Colonic mucosa (tissue), 4 donors: ENCODE data around the gene TANGO6. TPM values are rescaled to one million over a fixed set of nuclear protein-coding genes. Genes with fewer than 3 reads are reported as not detected.
A peak's percentile ranks its signal among the peaks of the same experiment; 100 is the strongest.

Experiments used
- DNase-seq: peaks from one replicate; pipeline ENCODE4 v3.0.0-alpha.2; 2020
- H3K27ac ChIP-seq: fragments of 200-600 bp; one replicate; pipeline ENCODE4 v1.8.0; 2021
- H3K27me3 ChIP-seq: fragments of 200-600 bp; one replicate; pipeline ENCODE4 v1.8.0; 2021
- H3K36me3 ChIP-seq: fragments of 200-600 bp; one replicate; pipeline ENCODE4 v1.8.0; 2021
- H3K4me1 ChIP-seq: fragments of 200-600 bp; one replicate; pipeline ENCODE4 v1.8.0; 2021; ENCODE audit warnings: mild to moderate bottlenecking
- H3K4me3 ChIP-seq: fragments of 200-600 bp; one replicate; pipeline ENCODE4 v1.8.0; 2021
- H3K9ac ChIP-seq, 2 donors: one replicate each; pipeline ENCODE4 v1.7.0; 2013; ENCODE audit warnings: control low read depth in 2 of 2, low read depth in 2 of 2, low read length in 2 of 2
- H3K9me3 ChIP-seq: fragments of 200-600 bp; one replicate; pipeline ENCODE4 v1.8.0; 2021
- CTCF ChIP-seq: fragments of 200-600 bp; IDR thresholded peaks from one replicate; pipeline ENCODE4 v1.8.0; 2022; ENCODE audit warnings: antibody characterized with exemption, mild to moderate bottlenecking
- intact Hi-C: fragments of 100-400 bp; cut with DNase I; formaldehyde crosslinking; loops from one replicate; pipeline ENCODE4 v1.14.1; 2022
- total RNA-seq, 2 donors: library from RNA; stranded (reverse); fragmentation: NEBNext Ultra II Directional in 1 of 2; extraction: Animal tissue kit (Norgen Biotek cat#: 25700) in 1 of 2; gene quantifications; one replicate each; pipeline ENCODE4 v1.2.1, GENCODE V29; 2021
- donor health status: healthy.
- donor health status: DM: no; HTN: no; CAD: no.
- donor health status: DM: no; HTN: no; CAD: no.

The TANGO6 gene
- total RNA-seq, 2 donors from 2014 or later: 6.6 to 10.1 TPM

- Histone ChIP-seq H3K27ac (no peak overlapping the region), H3K4me1 (no peaks in the 10 kb centered on the region), H3K9ac (no peak overlapping the region), H3K27me3 (no peaks in the 10 kb centered on the region), H3K9me3 (no peaks in the 10 kb centered on the region), H3K36me3 (no peaks in the 10 kb centered on the region), H3K4me3 (no peak overlapping the region)
- intact Hi-C loops: loop anchor here (10.0 kb wide), 1 partner anchor 114 kb away; the partner anchor contains the start of gene HAS3
- no peak for TF ChIP-seq CTCF
- DNase-seq: no peak
Observed at GRCh38 chr16:68991075-68991474, 147.7 kb downstream of the TANGO6 start.

GRCh38 chr16:68992521-68992920, 149.2 kb downstream of the TANGO6 start:
- Histone ChIP-seq H3K4me1 (no peaks in the 10 kb centered on the region), H3K4me3 (no peak overlapping the region), H3K27me3 (no peaks in the 10 kb centered on the region), H3K9me3 (no peaks in the 10 kb centered on the region), H3K27ac (no peak overlapping the region), H3K9ac (no peak overlapping the region), H3K36me3 (no peaks in the 10 kb centered on the region)
- no peak for DNase-seq
- no peak for TF ChIP-seq CTCF
- intact Hi-C loops: loop anchor here (10.0 kb wide), 1 partner anchor 112 kb away; the partner anchor contains the start of gene HAS3

GRCh38 chr16:68993456-68993855, 150.1 kb downstream of the TANGO6 start:
- DNase-seq: no peak
- no peak overlapping the region for H3K4me3 ChIP-seq
- H3K9ac ChIP-seq: no peak overlapping the region
- H3K27ac ChIP-seq: peak overlapping the region; percentile 41
- no peaks in the 10 kb centered on the region for H3K27me3 ChIP-seq
- no peaks in the 10 kb centered on the region for H3K9me3 ChIP-seq
- TF ChIP-seq CTCF: no peak
- intact Hi-C loops: loop anchor here (10.0 kb wide), 1 partner anchor 111 kb away; the partner anchor contains the start of gene HAS3
- H3K36me3 ChIP-seq: no peaks in the 10 kb centered on the region
- no peaks in the 10 kb centered on the region for H3K4me1 ChIP-seq

- Histone ChIP-seq H3K36me3 (no peaks in the 10 kb centered on the region), H3K9ac (no peak overlapping the region), H3K4me3 (no peak overlapping the region), H3K27me3 (no peaks in the 10 kb centered on the region), H3K9me3 (no peaks in the 10 kb centered on the region), H3K4me1 (no peaks in the 10 kb centered on the region), H3K27ac (peak overlapping the region; percentile 41)
- intact Hi-C loops: loop anchor here (10.0 kb wide), 1 partner anchor 111 kb away; the partner anchor contains the start of gene HAS3
- DNase-seq: no peak
- no peak for TF ChIP-seq CTCF
Observed at GRCh38 chr16:68993885-68994284, 150.6 kb downstream of the TANGO6 start.

GRCh38 chr16:68994324-68994723, 151.0 kb downstream of the TANGO6 start:
- Histone ChIP-seq H3K9me3 (no peaks in the 10 kb centered on the region), H3K4me1 (no peaks in the 10 kb centered on the region), H3K27ac (peak overlapping the region; percentile 41), H3K36me3 (no peaks in the 10 kb centered on the region), H3K4me3 (no peak overlapping the region), H3K9ac (no peak overlapping the region), H3K27me3 (no peaks in the 10 kb centered on the region)
- intact Hi-C loops: loop anchor here (10.0 kb wide), 1 partner anchor 110 kb away; the partner anchor contains the start of gene HAS3
- no peak for DNase-seq
- TF ChIP-seq CTCF: no peak
